Ovary (tissue), 3 donors: ENCODE data around the gene ASB10.

Source experiments
- CTCF ChIP-seq, 3 donors: fragments of 450-650 bp in 2 of 3; fragments of 200-600 bp in 1 of 3; IDR thresholded peaks; one replicate each; pipeline versions ENCODE4 v1.5.1 to v1.8.0; 2016 to 2022; ENCODE audit warnings: antibody characterized with exemption in 3 of 3, mild to moderate bottlenecking in 1 of 3
- POLR2A ChIP-seq: fragments of 450-650 bp; IDR thresholded peaks from one replicate; pipeline ENCODE4 v1.6.1; 2017; ENCODE audit warnings: antibody characterized with exemption, mild to moderate bottlenecking, moderate library complexity
- donor health status: DM: no; HTN: no; CAD: no.

DNA sequence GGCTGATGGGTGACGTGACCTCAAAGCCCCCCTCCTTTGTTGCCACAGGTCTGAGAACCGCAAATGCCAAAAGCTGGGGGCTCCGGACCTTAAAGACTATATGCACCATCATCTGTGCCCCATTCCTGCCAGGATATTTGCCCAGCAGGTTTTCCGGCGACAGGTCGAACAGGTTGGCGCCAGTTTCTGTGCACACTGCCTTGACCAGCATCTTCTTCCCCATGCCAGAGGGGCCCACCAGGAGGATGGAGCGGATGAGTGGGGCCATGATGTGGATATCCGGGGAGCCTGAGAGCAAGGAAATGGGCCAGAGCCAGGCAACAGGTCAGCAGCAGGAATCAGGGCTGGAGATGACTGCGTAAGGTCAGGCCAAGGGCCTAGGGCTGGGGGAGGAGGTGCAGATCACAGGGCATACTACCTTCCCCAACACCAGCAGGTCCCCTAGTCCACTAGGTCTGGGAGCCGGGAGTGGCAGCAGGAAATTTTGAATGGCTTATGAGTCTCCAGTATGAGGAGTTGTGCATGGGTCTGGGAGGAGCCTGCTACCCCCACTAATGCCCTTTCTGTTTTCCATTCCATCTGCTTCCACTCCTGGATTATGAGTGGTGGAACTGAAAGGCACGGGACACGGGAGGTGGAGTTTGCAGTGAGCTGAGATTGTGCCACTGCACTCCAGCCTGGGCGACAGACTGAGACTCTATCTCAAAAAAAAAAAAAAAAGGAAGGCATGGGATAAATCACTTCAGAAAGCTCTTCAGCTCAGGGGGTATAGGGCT, 6.3 kb upstream of the ASB10 start:
- TF ChIP-seq CTCF (IDR thresholded peaks at IDR 0.05) (no peak), POLR2A (no peak)
